Endothelial cell of umbilical vein (primary cell): ENCODE data around the gene SNPH. TPM values are rescaled to one million over a fixed set of nuclear protein-coding genes. Genes with fewer than 3 reads are reported as not detected.

Source experiments
- BruUV-seq: library from RNA; stranded (reverse); fragments of 400-500 nt; replicated peaks from 2 replicates; lab custom pipeline; 2021; lab: Mats Ljungman, UMichigan
- CTCF ChIA-PET: fragments of 300-600, 350-600 bp; sonication (Branson Sonifier 250); formaldehyde crosslinking; loops from one replicate; lab custom pipeline; 2021; ENCODE audit warnings: antibody characterized with exemption, inconsistent platforms; lab: Charles Lee
- POLR2A ChIA-PET: fragments of 300-600, 350-600 bp; sonication (Branson Sonifier 250); formaldehyde crosslinking; loops from one replicate; lab custom pipeline; 2021; ENCODE audit warnings: antibody characterized with exemption, inconsistent platforms; lab: Charles Lee
- DNase-seq: peaks from one replicate; pipeline ENCODE4 v3.0.0-alpha.2; 2011; ENCODE audit warnings: low read depth, low spot score
- FAIRE-seq: peaks from 2 replicates; lab custom pipeline; 2011; peaks lifted over from hg19 to GRCh38; lab: Jason Lieb, UNC
- H2AFZ ChIP-seq: 2 replicates; pipeline ENCODE4 v1.6.0; 2012; ENCODE audit warnings: low read depth, low read length, control low read depth, inconsistent platforms
- H3K27ac ChIP-seq: 2 replicates; pipeline ENCODE4 v1.5.1; 2011; ENCODE audit warnings: low read depth, mild to moderate bottlenecking, control low read depth, low read length, moderate library complexity; ENCODE audit not compliant: insufficient read depth
- H3K27me3 ChIP-seq, 2 experiments: 2 replicates each; pipeline versions ENCODE4 v1.6.0 to v1.6.1; 2011; ENCODE audit warnings: low read length in 2 of 2, mixed read lengths in 1 of 2; ENCODE audit not compliant: control insufficient read depth in 2 of 2, insufficient read depth in 2 of 2
- H3K36me3 ChIP-seq, 2 experiments: 2 replicates in 1 of 2; 3 replicates in 1 of 2; pipeline ENCODE4 v1.5.1; 2011; ENCODE audit warnings: low read length in 2 of 2, mild to moderate bottlenecking in 1 of 2, moderate library complexity in 1 of 2; ENCODE audit not compliant: control insufficient read depth in 2 of 2, insufficient read depth in 2 of 2; ENCODE audit errors: extremely low read depth in 1 of 2
- H3K4me1 ChIP-seq: 3 replicates; pipeline ENCODE4 v1.5.1; 2011; ENCODE audit warnings: mild to moderate bottlenecking, low read length; ENCODE audit not compliant: control insufficient read depth, insufficient read depth; ENCODE audit errors: extremely low read depth
- H3K4me2 ChIP-seq: 2 replicates; pipeline ENCODE4 v1.6.1; 2011; ENCODE audit warnings: low read length, control low read depth, mixed read lengths; ENCODE audit not compliant: insufficient read depth
- H3K4me3 ChIP-seq, 3 experiments: fragments of 200-600 bp in 1 of 3; sonication (generic), shearing (Covaris generic) in 1 of 3; replicated peaks in 1 of 3; 2 replicates each; pipeline ENCODE4 v1.5.1; 2011 to 2016; ENCODE audit warnings: control low read depth in 3 of 3, low read length in 3 of 3, mild to moderate bottlenecking in 2 of 3, inconsistent platforms in 1 of 3, low read depth in 1 of 3, moderate library complexity in 1 of 3; ENCODE audit not compliant: insufficient read depth in 1 of 3
- H3K79me2 ChIP-seq: 2 replicates; pipeline ENCODE4 v1.6.0; 2012; ENCODE audit warnings: low read length, inconsistent platforms; ENCODE audit not compliant: control insufficient read depth, insufficient read depth
- H3K9ac ChIP-seq: replicated peaks from 2 replicates; pipeline ENCODE3; 2011; ENCODE audit warnings: low read length, control low read depth; ENCODE audit not compliant: insufficient read depth; ENCODE audit errors: extremely low read depth
- H3K9me1 ChIP-seq: replicated peaks from 3 replicates; pipeline ENCODE4 v1.6.0; 2011; ENCODE audit warnings: mild to moderate bottlenecking, low read length; ENCODE audit not compliant: control insufficient read depth, insufficient read depth; ENCODE audit errors: extremely low read depth
- H3K9me3 ChIP-seq: replicated peaks from 2 replicates; pipeline ENCODE4 v1.5.1; 2012; ENCODE audit warnings: low read length, inconsistent platforms; ENCODE audit not compliant: control insufficient read depth, insufficient read depth
- H4K20me1 ChIP-seq: replicated peaks from 2 replicates; pipeline ENCODE3; 2011; ENCODE audit warnings: mild to moderate bottlenecking, low read length; ENCODE audit not compliant: control insufficient read depth, insufficient read depth; ENCODE audit errors: extremely low read depth
- EZH2 ChIP-seq: IDR thresholded peaks from 2 replicates; pipeline ENCODE4 v1.6.1; 2012; ENCODE audit warnings: borderline replicate concordance, low read depth, mild to moderate bottlenecking, moderate library complexity, low read length, inconsistent platforms; ENCODE audit not compliant: severe bottlenecking
- GATA2 ChIP-seq: IDR thresholded peaks from 2 replicates; pipeline ENCODE4 v1.7.0; 2011; ENCODE audit warnings: low read depth, mild to moderate bottlenecking, moderate library complexity, mixed read lengths, low read length; ENCODE audit not compliant: insufficient read length, insufficient read depth
- POLR2AphosphoS5 ChIP-seq: IDR thresholded peaks from 2 replicates; pipeline ENCODE4 v1.6.1; 2012; ENCODE audit warnings: low read depth, mild to moderate bottlenecking, control low read depth, low read length, moderate library complexity; ENCODE audit not compliant: insufficient read depth
- dilution Hi-C: fragments of 300-500 bp; cut with MboI; formaldehyde crosslinking; loops from one replicate; pipeline ENCODE4 v1.15.0; 2019; ENCODE audit warnings: low sequenced_read_pairs; ENCODE audit not compliant: extremely low pct_ligation_motif_present
- intact Hi-C: fragments of 100-400 bp; cut with micrococcal nuclease; formaldehyde crosslinking; loops from one replicate; pipeline ENCODE4 v1.10.0; 2022
- polyA plus RNA-seq, 4 experiments: library from polyadenylated mRNA; depleted of rRNA in 3 of 4; stranded (reverse) in 3 of 4; unstranded in 1 of 4; fragments of >200 nt; gene quantifications; 2 replicates each; pipeline versions ENCODE4 v1.2.1 to v1.2.3, GENCODE V29; 2011 to 2012; ENCODE audit warnings: missing spikeins in 1 of 4
- total RNA-seq: library from RNA; stranded (reverse); gene quantifications from 2 replicates; pipeline ENCODE4 v1.2.3, GENCODE V29; 2021
- TF ChIP-seq, protein P1 (sequence below), 2 donors: IDR thresholded peaks; 1 replicate in 1 of 2; 2 replicates in 1 of 2; pipeline ENCODE4 v1.5.1; 2011; ENCODE audit warnings: low read length in 2 of 2, mild to moderate bottlenecking in 2 of 2, moderate library complexity in 2 of 2, control low read depth in 1 of 2, inconsistent platforms in 1 of 2, low read depth in 1 of 2; ENCODE audit not compliant: insufficient read depth in 1 of 2; ENCODE audit errors: extremely low read depth in 1 of 2

SNPH gene
- total and polyA plus RNA-seq, 2 donors (not counting 3 experiments of a cell fraction or from before 2014, with no cell fraction given): 2.3 to 5.5 TPM

GRCh38 chr20:1299522-1299921 lies 33.4 kb downstream of the SNPH start:
- no peak overlapping the region for H3K4me2 ChIP-seq
- no peaks in the 10 kb centered on the region for H3K79me2 ChIP-seq
- no TSS peak for BruUV-seq
- POLR2A ChIA-PET: no interaction called here
- H4K20me1 ChIP-seq: no peaks in the 10 kb centered on the region
- intact Hi-C loops: no loop called here
- TF ChIP-seq POLR2AphosphoS5 (no peak), GATA2 (no peak), EZH2 (no peak)
- TF ChIP-seq, protein P1, sequence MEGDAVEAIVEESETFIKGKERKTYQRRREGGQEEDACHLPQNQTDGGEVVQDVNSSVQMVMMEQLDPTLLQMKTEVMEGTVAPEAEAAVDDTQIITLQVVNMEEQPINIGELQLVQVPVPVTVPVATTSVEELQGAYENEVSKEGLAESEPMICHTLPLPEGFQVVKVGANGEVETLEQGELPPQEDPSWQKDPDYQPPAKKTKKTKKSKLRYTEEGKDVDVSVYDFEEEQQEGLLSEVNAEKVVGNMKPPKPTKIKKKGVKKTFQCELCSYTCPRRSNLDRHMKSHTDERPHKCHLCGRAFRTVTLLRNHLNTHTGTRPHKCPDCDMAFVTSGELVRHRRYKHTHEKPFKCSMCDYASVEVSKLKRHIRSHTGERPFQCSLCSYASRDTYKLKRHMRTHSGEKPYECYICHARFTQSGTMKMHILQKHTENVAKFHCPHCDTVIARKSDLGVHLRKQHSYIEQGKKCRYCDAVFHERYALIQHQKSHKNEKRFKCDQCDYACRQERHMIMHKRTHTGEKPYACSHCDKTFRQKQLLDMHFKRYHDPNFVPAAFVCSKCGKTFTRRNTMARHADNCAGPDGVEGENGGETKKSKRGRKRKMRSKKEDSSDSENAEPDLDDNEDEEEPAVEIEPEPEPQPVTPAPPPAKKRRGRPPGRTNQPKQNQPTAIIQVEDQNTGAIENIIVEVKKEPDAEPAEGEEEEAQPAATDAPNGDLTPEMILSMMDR (IDR thresholded peaks at IDR 0.05; ENCODE audit: extremely low read depth in 1 of 2, insufficient read depth in 1 of 2, low read depth in 1 of 2, low read length in 2 of 2): peak in 1 of 2 donors; percentile 21
- H2AFZ ChIP-seq: no peak overlapping the region
- H3K4me3 ChIP-seq: no peak overlapping the region
- no peaks in the 10 kb centered on the region for H3K36me3 ChIP-seq
- H3K27me3 ChIP-seq: no peaks in the 10 kb centered on the region
- no peaks in the 10 kb centered on the region for H3K9me3 ChIP-seq
- CTCF ChIA-PET: interaction anchor here (0.9 kb wide), 1 partner anchor 27 kb away, joined by 3 read pairs; no protein-coding TSS in a partner anchor
- DNase-seq (no peak), FAIRE-seq (no peak)
- H3K9ac ChIP-seq: no peak overlapping the region
- peaks cover 12% of the 10 kb centered on the region for H3K4me1 ChIP-seq
- dilution Hi-C loops: no loop called here
- no peaks in the 10 kb centered on the region for H3K9me1 ChIP-seq
- no peak overlapping the region for H3K27ac ChIP-seq
